ENCODE results near the gene RFC4.
"Not testable (repeated sequence)": the region's sequence is repeated elsewhere in the genome, so short reads cannot be mapped to it uniquely, and the experiment has no call there.

Gene RFC4

DNA sequence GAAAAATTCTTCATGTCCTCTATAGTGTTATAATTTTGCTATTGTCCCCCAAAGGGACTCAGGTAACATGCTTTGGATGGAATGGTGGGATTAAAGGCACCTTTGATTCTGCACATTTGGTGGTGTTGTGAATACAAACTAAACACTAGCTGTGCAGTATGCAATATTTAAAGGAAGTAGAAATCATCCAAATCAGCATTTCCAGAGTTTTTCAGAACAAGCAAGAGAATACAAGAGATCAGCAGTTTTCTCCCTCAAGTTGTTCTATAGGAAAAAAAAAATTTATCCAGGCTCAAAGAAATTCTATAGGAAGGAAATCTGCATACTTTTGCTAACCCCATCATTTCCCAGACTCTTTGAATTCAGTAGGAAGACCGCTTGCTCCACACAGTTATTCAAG is 26.0 kb upstream of the RFC4 start:
- no peak for TF ChIP-seq ZNF274 (IDR thresholded peaks at IDR 0.05; ENCODE audit: low read depth, low read length)
- H3K4me3 ChIP-seq (ENCODE audit: low read length), result no peak overlapping the region

DNA sequence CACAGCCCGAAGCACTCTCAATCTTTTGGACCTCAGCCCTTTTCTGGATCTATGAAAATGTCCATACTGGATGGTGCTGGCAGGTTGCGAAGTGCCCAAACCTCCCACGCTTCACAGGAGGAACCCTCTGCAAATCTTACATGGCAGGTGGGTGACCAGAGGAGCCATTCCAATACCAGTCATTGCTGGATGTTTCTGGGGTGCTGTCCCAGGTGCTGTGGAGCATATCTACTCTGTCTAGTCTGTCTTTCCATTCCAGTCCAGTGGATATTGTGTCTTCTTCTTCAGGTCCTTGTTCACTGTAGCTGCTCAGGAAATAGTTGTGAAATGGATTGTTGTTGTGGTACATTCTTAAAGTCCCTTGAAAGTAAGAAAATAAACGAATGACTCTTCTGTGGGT is 25.5 kb upstream of the RFC4 start:
- H3K4me3 ChIP-seq (ENCODE audit: low read length), result no peak overlapping the region
- no peak for TF ChIP-seq ZNF274 (IDR thresholded peaks at IDR 0.05; ENCODE audit: low read depth, low read length)

DNA sequence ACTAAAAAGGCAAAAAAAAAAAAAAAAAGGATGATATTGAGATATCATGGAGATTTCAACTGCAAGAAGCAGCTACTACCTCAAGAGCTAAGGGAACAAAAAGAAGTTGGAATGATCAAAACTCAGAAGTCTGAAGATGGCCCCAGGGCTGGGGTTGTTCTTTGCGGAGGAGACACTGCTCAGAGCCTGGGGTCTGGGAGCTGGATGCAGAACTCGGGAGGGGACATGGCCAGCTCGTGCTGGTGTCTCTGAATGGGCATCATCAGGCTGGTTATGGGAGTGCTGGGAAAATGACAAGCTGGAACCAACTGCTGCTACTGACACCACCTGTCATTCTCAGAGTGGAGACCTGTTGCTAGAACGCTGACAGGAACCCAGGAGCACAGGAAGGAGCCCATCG is 22.1 kb upstream of the RFC4 start:
- TF ChIP-seq ZNF274 (IDR thresholded peaks at IDR 0.05; ENCODE audit: low read depth, low read length), result no peak
- no peak overlapping the region for H3K4me3 ChIP-seq (ENCODE audit: low read length)

DNA sequence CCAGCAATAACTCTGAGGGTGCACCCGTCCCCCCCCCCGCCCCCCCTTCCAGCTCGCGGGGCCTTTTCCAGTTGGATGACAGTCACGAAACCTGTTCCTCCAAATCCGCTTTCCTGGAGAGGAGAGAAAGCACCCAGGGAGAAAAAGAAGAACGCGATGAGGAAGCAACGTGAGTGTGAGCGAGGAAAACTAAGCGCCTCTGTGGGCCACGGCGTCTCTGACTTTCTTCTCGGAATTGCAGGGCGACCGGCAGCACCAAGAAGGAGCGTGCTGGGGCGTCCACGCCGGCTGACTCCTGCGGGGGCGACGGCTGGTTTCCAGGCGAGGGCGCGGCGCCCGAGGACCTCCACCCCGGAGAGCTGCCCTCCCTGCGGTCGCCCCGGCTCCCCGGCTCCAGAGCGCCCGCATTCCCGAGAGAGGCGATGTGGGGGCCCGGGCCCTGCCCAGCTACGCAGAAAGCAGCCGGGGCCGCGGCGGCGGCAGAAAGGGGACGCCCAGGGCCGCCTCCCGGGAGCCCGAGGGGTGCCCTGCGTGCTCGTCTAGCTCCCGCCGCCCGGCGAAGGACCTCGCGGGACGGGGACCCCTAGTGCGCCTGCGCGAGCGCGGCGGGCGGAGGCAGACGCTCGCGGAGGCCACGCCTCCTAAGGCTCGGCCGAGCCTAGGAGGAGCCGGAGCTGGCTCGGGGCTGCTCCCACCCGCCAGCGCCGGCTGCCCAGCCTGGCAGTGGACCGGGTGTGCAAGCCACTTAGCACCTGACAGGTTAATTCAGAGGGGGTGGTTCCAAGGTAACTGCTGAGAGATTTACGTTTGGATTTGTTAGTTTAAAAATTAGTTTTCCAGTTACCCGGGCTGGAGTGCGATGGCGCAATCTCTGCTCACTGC is 20.9 kb upstream of the RFC4 start:
- peak overlapping the region; percentile 70; the same call in 1 of the 2 replicates for H3K4me3 ChIP-seq (ENCODE audit: low read length)
- TF ChIP-seq ZNF274 (IDR thresholded peaks at IDR 0.05; ENCODE audit: low read depth, low read length), result no peak

DNA sequence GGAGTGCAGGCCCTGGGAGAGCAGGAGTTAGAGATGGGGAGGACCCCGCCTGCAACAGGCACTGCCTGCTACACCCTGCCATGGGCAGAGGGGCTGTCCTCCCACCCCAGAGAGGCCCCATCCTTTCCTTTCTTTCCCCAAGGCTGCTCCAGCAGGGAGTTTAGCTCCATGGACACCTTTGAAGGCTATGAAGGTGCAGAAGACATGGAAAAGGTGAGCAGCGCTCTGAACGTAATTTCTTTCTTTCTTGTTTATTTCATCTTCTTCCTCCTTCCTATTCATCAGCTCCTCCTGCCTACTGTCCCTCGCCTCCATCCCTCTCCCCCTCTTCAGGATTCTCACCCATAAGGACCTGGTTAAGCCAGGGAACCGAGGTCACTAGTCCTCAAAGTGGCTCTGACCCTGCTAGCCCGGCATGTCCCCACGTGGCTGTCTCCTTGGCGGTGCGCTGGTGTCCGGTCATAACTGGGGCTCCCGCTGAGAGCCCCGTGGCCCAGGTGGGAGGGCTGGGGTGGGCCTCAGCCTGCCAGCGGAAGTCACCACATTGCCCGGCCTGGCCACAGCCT is 20.2 kb upstream of the RFC4 start:
- H3K4me3 ChIP-seq (ENCODE audit: low read length), result no peak overlapping the region; the same call in 1 of the 2 replicates
- no peak for TF ChIP-seq ZNF274 (IDR thresholded peaks at IDR 0.05; ENCODE audit: low read depth, low read length)

DNA sequence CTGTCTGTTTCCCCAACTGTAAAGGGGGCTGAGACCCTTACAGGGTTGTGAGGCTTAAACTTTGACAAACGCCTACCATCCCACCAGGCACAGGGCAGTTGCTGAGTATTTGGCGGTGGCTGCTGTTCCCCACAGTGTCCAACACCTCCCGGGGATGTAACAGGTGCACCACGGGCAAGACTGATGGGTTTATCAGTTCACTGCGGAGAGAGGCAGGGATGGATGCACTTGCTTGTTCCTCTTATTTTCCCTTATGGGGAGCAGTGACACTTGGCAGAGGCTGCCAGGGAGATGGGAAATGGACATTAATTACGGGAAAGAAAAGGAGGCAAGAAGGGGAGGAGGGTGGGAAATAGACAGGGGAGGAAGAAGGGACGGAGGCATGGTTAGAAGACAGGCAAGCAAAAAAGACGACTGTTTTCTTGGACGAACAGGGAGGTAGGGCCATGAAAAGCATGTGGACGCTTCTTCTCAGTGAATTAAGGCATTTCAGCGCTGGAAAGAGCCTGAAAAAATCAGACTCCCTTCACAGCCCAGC is 19.7 kb upstream of the RFC4 start:
- no peak for TF ChIP-seq ZNF274 (IDR thresholded peaks at IDR 0.05; ENCODE audit: low read depth, low read length)
- no peak overlapping the region for H3K4me3 ChIP-seq (ENCODE audit: low read length)

DNA sequence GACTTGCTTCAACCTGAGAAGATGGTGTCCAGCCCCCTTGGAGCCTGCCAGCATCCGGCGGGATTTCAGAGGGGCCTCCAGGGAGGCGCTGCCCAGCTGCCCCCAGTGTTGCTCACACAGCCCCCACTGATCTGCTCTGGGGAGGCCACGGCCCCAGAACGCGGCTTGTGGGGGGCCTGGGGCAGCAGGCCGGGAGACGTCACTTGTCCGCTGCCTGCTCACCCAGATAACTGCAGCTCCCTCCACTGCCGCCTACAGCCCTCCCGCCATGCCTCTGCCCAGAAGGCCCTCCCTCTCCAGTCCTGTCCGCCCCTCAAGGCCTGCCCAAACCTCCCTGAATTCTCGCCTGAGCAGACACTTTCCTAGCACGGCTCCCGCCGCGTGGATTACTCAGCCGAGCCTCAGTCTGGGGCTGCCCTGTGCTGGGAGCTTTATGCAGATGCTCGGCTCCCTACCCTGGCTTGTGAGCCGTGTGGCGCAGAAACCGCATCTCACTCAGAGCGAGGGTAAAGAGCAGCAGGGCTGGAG is 19.1 kb upstream of the RFC4 start:
- TF ChIP-seq ZNF274 (IDR thresholded peaks at IDR 0.05; ENCODE audit: low read depth, low read length), result no peak
- H3K4me3 ChIP-seq (ENCODE audit: low read length), result no peak overlapping the region

DNA sequence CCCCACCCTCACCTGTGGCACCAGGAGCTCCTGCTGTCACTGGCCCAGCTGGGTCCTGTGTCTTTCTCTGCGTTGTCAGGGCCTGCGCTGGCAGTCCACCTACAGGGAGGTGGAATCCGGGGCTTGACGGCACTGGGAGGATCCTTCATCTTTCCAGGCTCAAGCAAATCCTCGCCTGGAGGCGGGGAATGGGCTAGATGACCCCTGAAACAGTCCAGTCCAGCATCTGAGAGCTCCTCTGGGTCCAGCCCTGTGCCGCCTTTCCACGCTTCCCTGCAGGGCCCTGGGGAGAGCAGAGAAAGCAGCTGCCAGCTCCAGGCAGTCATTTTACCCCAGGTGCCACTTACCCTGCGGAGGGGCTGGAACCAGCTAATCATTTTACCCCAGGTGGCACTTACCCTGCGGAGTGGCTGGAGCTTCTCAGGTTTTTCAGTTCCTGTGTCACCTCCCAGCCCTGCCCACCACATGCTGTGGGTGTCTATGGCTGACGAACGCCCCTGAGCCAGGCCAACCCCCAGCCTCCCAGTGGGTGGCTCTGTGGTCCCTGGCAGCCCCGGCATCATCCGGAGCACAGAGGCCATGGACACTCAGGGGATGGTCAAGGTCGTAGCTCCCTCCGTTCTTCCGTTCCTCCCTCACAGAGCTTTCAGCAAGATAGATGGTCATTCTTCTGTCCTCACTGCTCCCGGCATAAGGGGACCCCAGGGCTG is 18.3 kb upstream of the RFC4 start:
- no peak overlapping the region for H3K4me3 ChIP-seq (ENCODE audit: low read length)
- no peak for TF ChIP-seq ZNF274 (IDR thresholded peaks at IDR 0.05; ENCODE audit: low read depth, low read length)

DNA sequence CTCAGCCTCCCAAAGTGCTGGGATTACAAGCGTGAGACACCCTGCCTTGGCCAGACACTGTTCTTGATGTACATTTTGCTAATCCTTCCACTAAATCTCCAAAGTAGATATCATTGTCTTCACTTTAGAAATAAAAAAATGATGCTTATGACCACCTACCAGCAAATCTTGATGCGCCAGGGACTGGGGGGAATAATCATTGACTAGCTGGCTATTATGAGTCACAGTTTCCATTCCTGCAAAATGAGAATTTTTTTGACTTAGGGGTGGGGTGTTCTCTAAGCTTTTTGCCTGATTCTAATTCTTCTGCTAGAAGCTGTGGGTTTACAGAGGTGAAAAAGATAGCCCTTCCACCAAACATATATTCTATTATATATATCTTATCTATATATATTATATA is 17.1 kb upstream of the RFC4 start:
- TF ChIP-seq ZNF274 (IDR thresholded peaks at IDR 0.05; ENCODE audit: low read depth, low read length), result no peak
- H3K4me3 ChIP-seq (ENCODE audit: low read length), result no peak overlapping the region

DNA sequence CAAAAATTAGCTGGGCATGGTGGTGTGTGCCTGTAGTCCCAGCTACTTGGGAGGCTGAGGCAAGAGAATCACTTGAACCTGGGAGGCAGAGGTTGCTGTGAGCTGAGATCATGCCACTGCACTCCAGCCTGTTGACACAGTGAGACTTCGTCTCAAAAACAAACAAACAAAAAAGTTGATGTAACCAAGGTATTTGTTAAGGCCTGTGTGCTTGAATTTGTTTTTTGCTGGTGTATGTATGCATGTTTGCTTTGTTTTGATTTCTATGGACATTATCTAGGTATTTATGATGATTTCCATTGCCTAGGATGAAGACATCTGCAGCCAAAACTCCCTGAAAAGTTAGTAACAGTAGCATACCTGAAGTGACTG is 16.1 kb upstream of the RFC4 start:
- not testable (repeated sequence) for H3K4me3 ChIP-seq (ENCODE audit: low read length)

DNA sequence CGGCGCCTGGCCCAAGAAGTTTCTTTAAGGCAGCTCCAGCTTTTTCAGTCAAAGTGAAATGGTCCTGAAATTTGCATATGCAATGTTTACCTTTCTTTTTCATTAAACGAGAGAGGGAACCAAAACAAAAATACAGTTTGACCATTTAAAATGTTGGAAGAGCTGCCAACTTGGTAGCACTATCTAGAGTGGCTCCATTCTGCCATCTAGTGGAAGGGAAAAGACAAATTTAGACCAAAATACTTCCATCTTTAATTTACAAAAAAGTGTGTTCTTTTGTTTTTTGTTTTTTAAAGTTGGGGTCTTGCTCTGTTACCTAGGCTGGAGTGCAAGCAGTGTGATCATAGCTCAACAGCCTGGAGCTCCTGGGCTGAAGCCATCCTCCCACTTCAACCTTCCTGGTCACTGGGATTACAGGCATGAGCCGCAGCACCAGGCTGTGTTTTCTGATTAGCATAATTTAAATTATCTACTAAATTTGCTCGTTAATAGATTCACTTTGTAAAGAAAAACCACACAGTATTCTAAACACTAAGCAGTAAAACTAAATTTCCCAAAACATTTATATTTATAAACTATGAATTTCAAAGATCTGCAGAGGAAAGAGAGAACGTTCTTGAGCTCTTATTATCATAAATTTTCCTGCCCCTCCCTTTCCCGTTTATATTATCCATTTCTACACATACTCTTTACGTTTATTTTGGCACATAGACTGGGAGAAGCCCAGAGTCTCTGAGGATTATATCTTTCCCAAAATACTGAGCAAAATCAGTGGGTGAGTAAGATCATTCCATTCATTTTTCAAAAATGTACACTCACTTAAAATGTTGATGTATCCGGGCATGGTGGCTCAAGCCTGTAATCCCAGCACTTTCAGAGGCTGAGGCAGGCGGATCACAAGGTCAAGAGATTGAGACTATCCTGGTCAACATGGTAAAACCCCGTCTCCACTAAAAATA is 15.4 kb upstream of the RFC4 start:
- TF ChIP-seq ZNF274 (IDR thresholded peaks at IDR 0.05; ENCODE audit: low read depth, low read length), result no peak
- H3K4me3 ChIP-seq (ENCODE audit: low read length), result no peak overlapping the region

DNA sequence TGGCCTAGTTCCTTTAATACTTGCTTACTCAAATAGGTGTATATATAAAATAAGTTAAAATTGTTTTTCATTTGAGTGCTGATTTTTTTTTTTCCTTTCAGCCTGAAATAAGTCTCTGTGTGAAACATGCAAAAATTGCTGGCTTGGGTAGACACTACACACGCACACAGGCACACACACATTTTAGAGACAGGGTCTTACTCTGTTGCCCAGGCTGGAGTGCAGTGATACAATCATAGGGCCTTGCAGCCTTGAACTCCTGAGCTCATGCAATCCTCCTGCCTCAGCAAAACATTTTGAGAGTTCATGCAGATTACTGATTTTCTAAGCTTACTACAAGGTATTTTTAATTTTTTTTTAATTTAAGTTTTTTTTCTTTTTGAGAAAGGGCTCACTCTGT is 12.7 kb upstream of the RFC4 start:
- TF ChIP-seq ZNF274 (IDR thresholded peaks at IDR 0.05; ENCODE audit: low read depth, low read length), result no peak
- no peak overlapping the region for H3K4me3 ChIP-seq (ENCODE audit: low read length)

DNA sequence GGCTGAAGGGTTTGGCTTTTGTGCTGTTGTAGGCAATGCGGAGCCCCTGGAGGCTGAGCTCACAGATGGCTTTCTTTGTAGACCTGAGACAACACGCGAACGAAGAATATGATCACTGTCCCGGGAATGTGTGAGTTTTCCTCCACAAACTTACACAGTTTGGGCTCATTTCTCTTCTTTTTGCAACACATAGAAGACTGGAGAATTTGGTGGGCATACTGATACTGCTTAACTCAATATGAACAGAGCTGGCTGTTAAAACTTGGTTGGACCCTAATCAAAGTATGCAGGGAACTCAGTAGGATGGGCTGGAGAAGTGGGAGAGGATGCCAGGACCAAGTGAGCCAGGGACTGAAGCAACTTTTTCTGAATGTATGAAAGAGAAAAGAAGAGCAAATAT is 12.2 kb upstream of the RFC4 start:
- no peak overlapping the region for H3K4me3 ChIP-seq (ENCODE audit: low read length)
- TF ChIP-seq ZNF274 (IDR thresholded peaks at IDR 0.05; ENCODE audit: low read depth, low read length), result no peak
